H9 (cell line): ENCODE results near the gene CDC42EP3. TPM values are rescaled to one million over a fixed set of nuclear protein-coding genes. Genes with fewer than 3 reads are reported as not detected.

Experiments
- DNase-seq: peaks from one replicate; pipeline ENCODE4 v3.0.0-alpha.2; 2017
- H2AFZ ChIP-seq: one replicate; pipeline ENCODE4 v1.6.1; 2013; ENCODE audit warnings: mild to moderate bottlenecking, low read length, control low read depth, moderate library complexity
- H2AK5ac ChIP-seq: 2 replicates; pipeline ENCODE4 v1.6.1; 2013; ENCODE audit warnings: low read length, control low read depth, mixed read lengths; ENCODE audit not compliant: insufficient read length
- H2BK120ac ChIP-seq: one replicate; pipeline ENCODE4 v1.6.1; 2013; ENCODE audit warnings: low read depth, mild to moderate bottlenecking, low read length, control low read depth, inconsistent platforms; ENCODE audit not compliant: poor library complexity, severe bottlenecking
- H2BK12ac ChIP-seq: 2 replicates; pipeline ENCODE4 v1.6.1; 2013; ENCODE audit warnings: low read length, control low read depth, mixed read lengths, low read depth; ENCODE audit not compliant: insufficient read length
- H2BK15ac ChIP-seq: 2 replicates; pipeline ENCODE4 v1.6.1; 2013; ENCODE audit warnings: low read depth, low read length, control low read depth
- H2BK20ac ChIP-seq: one replicate; pipeline ENCODE4 v1.6.1; 2013; ENCODE audit warnings: low read depth, mild to moderate bottlenecking, low read length, control low read depth, inconsistent platforms; ENCODE audit not compliant: poor library complexity, severe bottlenecking
- H2BK5ac ChIP-seq: 2 replicates; pipeline ENCODE4 v1.6.1; 2013; ENCODE audit warnings: low read length, control low read depth, mixed read lengths; ENCODE audit not compliant: insufficient read length
- H3K14ac ChIP-seq: 2 replicates; pipeline ENCODE4 v1.6.1; 2013; ENCODE audit warnings: low read length, control low read depth; ENCODE audit not compliant: insufficient read depth
- H3K18ac ChIP-seq: 2 replicates; pipeline ENCODE4 v1.6.1; 2013; ENCODE audit warnings: low read depth, mild to moderate bottlenecking, mixed read lengths, low read length, control low read depth; ENCODE audit not compliant: insufficient read length
- H3K23ac ChIP-seq: 2 replicates; pipeline ENCODE4 v1.6.1; 2013; ENCODE audit warnings: low read length, control low read depth, mixed read lengths, low read depth; ENCODE audit not compliant: insufficient read length
- H3K23me2 ChIP-seq: 2 replicates; pipeline ENCODE4 v1.6.1; 2013; ENCODE audit warnings: low read depth, mild to moderate bottlenecking, mixed read lengths, low read length, control low read depth; ENCODE audit not compliant: insufficient read length, poor library complexity, severe bottlenecking
- H3K27ac ChIP-seq: 2 replicates; pipeline ENCODE4 v1.5.1; 2013; ENCODE audit warnings: low read length, control low read depth, mixed read lengths, low read depth; ENCODE audit not compliant: insufficient read length
- H3K27me3 ChIP-seq: 2 replicates; pipeline ENCODE4 v1.6.1; 2013; ENCODE audit warnings: low read length, control low read depth, inconsistent platforms; ENCODE audit not compliant: insufficient read depth
- H3K4ac ChIP-seq: 2 replicates; pipeline ENCODE4 v1.6.1; 2013; ENCODE audit warnings: low read depth, mild to moderate bottlenecking, control low read depth, inconsistent platforms, low read length, moderate library complexity
- H3K4me1 ChIP-seq: 2 replicates; pipeline ENCODE4 v1.6.1; 2013; ENCODE audit warnings: low read length, control low read depth, inconsistent platforms; ENCODE audit not compliant: insufficient read depth
- H3K4me2 ChIP-seq: 2 replicates; pipeline ENCODE4 v1.6.1; 2013; ENCODE audit warnings: low read length, control low read depth, mixed read lengths; ENCODE audit not compliant: insufficient read length, insufficient read depth
- H3K56ac ChIP-seq: 2 replicates; pipeline ENCODE4 v1.6.1; 2013; ENCODE audit warnings: low read depth, mild to moderate bottlenecking, mixed read lengths, low read length, control low read depth; ENCODE audit not compliant: insufficient read length
- H3K79me1 ChIP-seq: 2 replicates; pipeline ENCODE4 v1.6.1; 2013; ENCODE audit warnings: low read depth, mild to moderate bottlenecking, moderate library complexity, low read length, control low read depth, inconsistent platforms; ENCODE audit not compliant: insufficient read depth, poor library complexity, severe bottlenecking
- H3K79me2 ChIP-seq: 2 replicates; pipeline ENCODE4 v1.6.1; 2013; ENCODE audit warnings: low read length, control low read depth, inconsistent platforms; ENCODE audit not compliant: insufficient read depth
- H3K9ac ChIP-seq: 2 replicates; pipeline ENCODE4 v1.6.1; 2013; ENCODE audit warnings: low read length, control low read depth, mixed read lengths; ENCODE audit not compliant: insufficient read length; ENCODE audit errors: extremely low read depth
- H3K9me3 ChIP-seq: one replicate; pipeline ENCODE4 v1.6.1; 2013; ENCODE audit warnings: low read depth, low read length, inconsistent platforms; ENCODE audit not compliant: control insufficient read depth
- H3T11ph ChIP-seq: one replicate; pipeline ENCODE4 v1.6.1; 2013; ENCODE audit warnings: mild to moderate bottlenecking, low read length, control low read depth, inconsistent platforms
- H4K20me1 ChIP-seq: one replicate; pipeline ENCODE4 v1.6.1; 2013; ENCODE audit not compliant: control insufficient read depth, insufficient read length, insufficient read depth
- H4K5ac ChIP-seq: 2 replicates; pipeline ENCODE4 v1.6.1; 2013; ENCODE audit warnings: low read depth, mild to moderate bottlenecking, mixed read lengths, low read length, control low read depth; ENCODE audit not compliant: insufficient read length
- H4K8ac ChIP-seq: replicated peaks from 2 replicates; pipeline ENCODE4 v1.6.1; 2013; ENCODE audit warnings: low read length, control low read depth, mixed read lengths, low read depth; ENCODE audit not compliant: insufficient read length
- H4K91ac ChIP-seq: 2 replicates; pipeline ENCODE4 v1.6.1; 2013; ENCODE audit warnings: low read depth, mild to moderate bottlenecking, moderate library complexity, mixed read lengths, low read length, control low read depth; ENCODE audit not compliant: insufficient read length
- H3K27ac Mint-ChIP-seq, 3 experiments: 2 replicates in 2 of 3; 3 replicates in 1 of 3; pipeline ENCODE4 v1.8.0; 2020 to 2021; ENCODE audit warnings: mixed read lengths in 3 of 3, mild to moderate bottlenecking in 1 of 3, moderate library complexity in 1 of 3
- H3K27me3 Mint-ChIP-seq: 2 replicates; pipeline ENCODE4 v1.8.0; 2021; ENCODE audit warnings: low read depth, mild to moderate bottlenecking, moderate library complexity, mixed read lengths
- H3K36me3 Mint-ChIP-seq, 3 experiments: 2 replicates in 2 of 3; 3 replicates in 1 of 3; pipeline ENCODE4 v1.8.0; 2020 to 2021; ENCODE audit warnings: low read depth in 3 of 3, mixed read lengths in 3 of 3; ENCODE audit not compliant: insufficient read depth in 1 of 3
- H3K4me1 Mint-ChIP-seq, 2 experiments: 2 replicates each; pipeline ENCODE4 v1.8.0; 2020; ENCODE audit warnings: mixed read lengths in 2 of 2
- H3K4me3 Mint-ChIP-seq, 2 experiments: 2 replicates in 1 of 2; 3 replicates in 1 of 2; pipeline ENCODE4 v1.8.0; 2020 to 2021; ENCODE audit warnings: mild to moderate bottlenecking in 2 of 2, mixed read lengths in 2 of 2, moderate library complexity in 1 of 2
- H3K9me3 Mint-ChIP-seq, 2 experiments: 2 replicates in 1 of 2; 3 replicates in 1 of 2; pipeline ENCODE4 v1.8.0; 2020; ENCODE audit warnings: mild to moderate bottlenecking in 2 of 2, mixed read lengths in 2 of 2, moderate library complexity in 1 of 2
- WGBS: extraction: QIAGEN DNeasy Blood & Tissue Kit; methylation state at CpG from one replicate; pipeline ENCODE4 v1.1.7; 2013; ENCODE audit warnings: missing lambda C conversion rate, low lambda C conversion rate, mixed read lengths; ENCODE audit not compliant: insufficient read length; ENCODE audit errors: extremely low coverage; 5-methylcytosine and 5-hydroxymethylcytosine counted together
- total RNA-seq: library from RNA; stranded (reverse); gene quantifications from 2 replicates; pipeline ENCODE4 v1.2.1, GENCODE V29; 2021
- TF ChIP-seq, protein P1 (sequence below): fragments of 200-600 bp; sonication (generic); conservative IDR thresholded peaks from 3 replicates; pipeline ENCODE4 v1.8.0; 2021; ENCODE audit warnings: antibody characterized with exemption, mild to moderate bottlenecking

The CDC42EP3 gene
- total RNA-seq, 1 experiment from 2014 or later = 61.5 TPM

DNA sequence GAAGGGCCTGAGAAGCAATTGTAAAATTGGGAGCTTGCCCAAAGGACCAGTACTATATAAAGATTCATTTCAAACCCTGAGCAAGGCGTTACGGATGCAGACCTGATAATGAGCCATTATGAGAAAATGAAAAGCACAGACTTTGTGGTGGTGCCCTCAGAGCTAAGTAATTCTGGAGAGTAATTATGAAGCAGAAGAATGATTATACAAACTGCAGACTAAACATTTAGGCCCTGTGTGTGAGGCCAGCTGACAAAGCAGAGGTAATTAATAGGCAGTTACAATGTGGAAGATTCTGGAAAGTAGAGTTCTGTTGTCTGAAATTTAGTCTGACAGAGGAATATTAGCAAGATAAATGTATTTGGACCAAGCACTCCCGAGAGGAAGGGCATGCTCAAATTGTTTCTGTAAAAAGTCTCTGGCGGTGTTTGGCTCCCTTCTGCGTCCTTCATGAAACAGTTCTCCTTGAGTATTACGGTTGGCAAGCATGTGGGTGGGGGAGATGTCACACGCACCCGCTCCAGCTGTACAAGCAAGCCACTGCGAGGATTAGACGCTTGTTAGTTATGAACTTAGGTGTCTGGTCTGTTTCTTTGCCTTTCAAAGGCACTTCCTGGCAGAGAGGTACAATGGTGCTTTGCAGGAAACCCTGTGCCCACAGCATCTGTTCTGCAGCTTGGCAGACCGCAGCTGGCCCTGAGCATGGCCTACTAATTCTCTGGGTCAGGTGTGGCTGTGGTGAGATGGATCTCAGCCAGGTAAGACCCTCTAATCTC, 45.5 kb downstream of the CDC42EP3 start:
- TF ChIP-seq, protein P1, sequence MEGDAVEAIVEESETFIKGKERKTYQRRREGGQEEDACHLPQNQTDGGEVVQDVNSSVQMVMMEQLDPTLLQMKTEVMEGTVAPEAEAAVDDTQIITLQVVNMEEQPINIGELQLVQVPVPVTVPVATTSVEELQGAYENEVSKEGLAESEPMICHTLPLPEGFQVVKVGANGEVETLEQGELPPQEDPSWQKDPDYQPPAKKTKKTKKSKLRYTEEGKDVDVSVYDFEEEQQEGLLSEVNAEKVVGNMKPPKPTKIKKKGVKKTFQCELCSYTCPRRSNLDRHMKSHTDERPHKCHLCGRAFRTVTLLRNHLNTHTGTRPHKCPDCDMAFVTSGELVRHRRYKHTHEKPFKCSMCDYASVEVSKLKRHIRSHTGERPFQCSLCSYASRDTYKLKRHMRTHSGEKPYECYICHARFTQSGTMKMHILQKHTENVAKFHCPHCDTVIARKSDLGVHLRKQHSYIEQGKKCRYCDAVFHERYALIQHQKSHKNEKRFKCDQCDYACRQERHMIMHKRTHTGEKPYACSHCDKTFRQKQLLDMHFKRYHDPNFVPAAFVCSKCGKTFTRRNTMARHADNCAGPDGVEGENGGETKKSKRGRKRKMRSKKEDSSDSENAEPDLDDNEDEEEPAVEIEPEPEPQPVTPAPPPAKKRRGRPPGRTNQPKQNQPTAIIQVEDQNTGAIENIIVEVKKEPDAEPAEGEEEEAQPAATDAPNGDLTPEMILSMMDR = no peak
- Histone ChIP-seq H3K18ac (no peak overlapping the region), H3K4ac (no peak overlapping the region), H3K27me3 (no peaks in the 10 kb centered on the region), H2AK5ac (no peak overlapping the region), H3K9me3 (no peaks in the 10 kb centered on the region), H3K56ac (no peak overlapping the region), H2AFZ (no peak overlapping the region), H2BK20ac (no peak overlapping the region), H3K4me2 (no peak overlapping the region), H3K23me2 (no peaks in the 10 kb centered on the region), H4K20me1 (no peaks in the 10 kb centered on the region), H4K91ac (no peak overlapping the region), H3K9ac (no peak overlapping the region), H3K23ac (no peak overlapping the region), H3K27ac (no peak overlapping the region), H3K79me2 (no peaks in the 10 kb centered on the region), H4K5ac (no peak overlapping the region), H3T11ph (no peak overlapping the region), H2BK5ac (no peak overlapping the region), H2BK12ac (no peak overlapping the region), H3K79me1 (no peaks in the 10 kb centered on the region), H2BK120ac (no peak overlapping the region), H4K8ac (no peak overlapping the region), H3K4me1 (no peaks in the 10 kb centered on the region), H3K14ac (no peak overlapping the region), H2BK15ac (no peak overlapping the region)
- Mint-ChIP-seq H3K36me3 (no peaks in the 10 kb centered on the region; a peak in 1 of 7 replicates), H3K4me1 (no peaks in the 10 kb centered on the region), H3K9me3 (no peaks in the 10 kb centered on the region), H3K27ac (no peak overlapping the region), H3K27me3 (peaks cover 2% of the 10 kb centered on the region; the same call in 1 of the 2 replicates), H3K4me3 (no peak overlapping the region)
- WGBS = no CpG with 5 or more reads among the region's 11 CpGs
- DNase-seq = no peak
